DMS79 (cell line): ENCODE measurements around the gene IL1RAPL1.
"Not testable (repeated sequence)": the region's sequence is repeated elsewhere in the genome, so short reads cannot be mapped to it uniquely, and the experiment has no call there.

Experiments
- DNase-seq: peaks from one replicate; lab custom pipeline; 2025; lab: John Stamatoyannopoulos, UW

Gene IL1RAPL1

GRCh38 chrX:29122817-29123216 is 535.6 kb downstream of the IL1RAPL1 start:
- not testable (repeated sequence) for DNase-seq

- DNase-seq: no peak
Measured at GRCh38 chrX:29130905-29131304, 543.7 kb downstream of the IL1RAPL1 start.

- DNase-seq: no peak
Measured at GRCh38 chrX:29136904-29137303, 549.7 kb downstream of the IL1RAPL1 start.

- no peak for DNase-seq
Measured at GRCh38 chrX:29138003-29138402, 550.8 kb downstream of the IL1RAPL1 start.

- DNase-seq: no peak
Measured at GRCh38 chrX:29143356-29143755, 556.1 kb downstream of the IL1RAPL1 start.

- no peak for DNase-seq
Measured at GRCh38 chrX:29143756-29144155, 556.5 kb downstream of the IL1RAPL1 start.

GRCh38 chrX:29145316-29145715 is 558.1 kb downstream of the IL1RAPL1 start:
- DNase-seq: no peak

- no peak for DNase-seq
Measured at GRCh38 chrX:29148511-29148910, 561.3 kb downstream of the IL1RAPL1 start.

GRCh38 chrX:29155286-29155685 is 568.0 kb downstream of the IL1RAPL1 start:
- DNase-seq: no peak

GRCh38 chrX:29172880-29173279 is 585.6 kb downstream of the IL1RAPL1 start:
- no peak for DNase-seq

- DNase-seq: no peak
Measured at GRCh38 chrX:29187264-29187663, 600.0 kb downstream of the IL1RAPL1 start.

- DNase-seq: no peak
Measured at GRCh38 chrX:29196501-29196900, 609.3 kb downstream of the IL1RAPL1 start.

GRCh38 chrX:29215251-29215650 is 628.0 kb downstream of the IL1RAPL1 start:
- no peak for DNase-seq

GRCh38 chrX:29225670-29226069 is 638.4 kb downstream of the IL1RAPL1 start:
- DNase-seq: no peak

GRCh38 chrX:29229802-29230201 is 642.6 kb downstream of the IL1RAPL1 start:
- no peak for DNase-seq

GRCh38 chrX:29231800-29232199 is 644.6 kb downstream of the IL1RAPL1 start:
- no peak for DNase-seq

GRCh38 chrX:29233592-29234183 is 646.4 kb downstream of the IL1RAPL1 start:
- DNase-seq: no peak

- no peak for DNase-seq
Measured at GRCh38 chrX:29237972-29238371, 650.7 kb downstream of the IL1RAPL1 start.

- no peak for DNase-seq
Measured at GRCh38 chrX:29241809-29242208, 654.6 kb downstream of the IL1RAPL1 start.

GRCh38 chrX:29242856-29243255 is 655.6 kb downstream of the IL1RAPL1 start:
- DNase-seq: no peak

- no peak for DNase-seq
Measured at GRCh38 chrX:29243942-29244341, 656.7 kb downstream of the IL1RAPL1 start.

GRCh38 chrX:29254515-29254914 is 667.3 kb downstream of the IL1RAPL1 start:
- no peak for DNase-seq

GRCh38 chrX:29257521-29257920 is 670.3 kb downstream of the IL1RAPL1 start:
- no peak for DNase-seq

GRCh38 chrX:29269390-29269789 is 682.1 kb downstream of the IL1RAPL1 start:
- DNase-seq: no peak

- no peak for DNase-seq
Measured at GRCh38 chrX:29274517-29274916, 687.3 kb downstream of the IL1RAPL1 start.
